Measurements from ENCODE around the gene KLK1.

KLK1 gene

GRCh38 chr19:50822661-50823208 is 852 bp downstream of the KLK1 start:
- in situ Hi-C loops (cut with MboI; ENCODE audit: low pct_unique_long_range_greater_than_20kb, low sequenced_read_pairs, unreplicated experiment), result no loop called here
- no peak for TF ChIP-seq CTCF (IDR thresholded peaks at IDR 0.05; ENCODE audit: extremely low read depth, insufficient read depth, missing control alignments)
- no peak for DNase-seq (ENCODE audit: low spot score)

GRCh38 chr19:50821622-50822021 is 2.0 kb downstream of the KLK1 start:
- no peak for DNase-seq (ENCODE audit: low spot score)
- TF ChIP-seq CTCF (IDR thresholded peaks at IDR 0.05; ENCODE audit: extremely low read depth, insufficient read depth, missing control alignments), result no peak
- in situ Hi-C loops (cut with MboI; ENCODE audit: low pct_unique_long_range_greater_than_20kb, low sequenced_read_pairs, unreplicated experiment), result no loop called here

GRCh38 chr19:50821248-50821612 is 2.4 kb downstream of the KLK1 start:
- no peak for TF ChIP-seq CTCF (IDR thresholded peaks at IDR 0.05; ENCODE audit: extremely low read depth, insufficient read depth, missing control alignments)
- in situ Hi-C loops (cut with MboI; ENCODE audit: low pct_unique_long_range_greater_than_20kb, low sequenced_read_pairs, unreplicated experiment), result no loop called here
- no peak for DNase-seq (ENCODE audit: low spot score)

- DNase-seq (ENCODE audit: low spot score), result peak; percentile 73
- in situ Hi-C loops (cut with MboI; ENCODE audit: low pct_unique_long_range_greater_than_20kb, low sequenced_read_pairs, unreplicated experiment), result no loop called here
Observed at GRCh38 chr19:50820549-50821247, 2.9 kb downstream of the KLK1 start.

GRCh38 chr19:50820086-50820485 is 3.5 kb downstream of the KLK1 start:
- DNase-seq (ENCODE audit: low spot score), result peak; percentile 30
- no peak for TF ChIP-seq CTCF (IDR thresholded peaks at IDR 0.05; ENCODE audit: extremely low read depth, insufficient read depth, missing control alignments)
- in situ Hi-C loops (cut with MboI; ENCODE audit: low pct_unique_long_range_greater_than_20kb, low sequenced_read_pairs, unreplicated experiment), result no loop called here

More at GRCh38 chr19:50820549-50821247, 2.9 kb downstream of the KLK1 start:
- no peak for TF ChIP-seq CTCF (IDR thresholded peaks at IDR 0.05; ENCODE audit: extremely low read depth, insufficient read depth, missing control alignments)

GRCh38 chr19:50819636-50820035 is 4.0 kb downstream of the KLK1 start:
- no peak for TF ChIP-seq CTCF (IDR thresholded peaks at IDR 0.05; ENCODE audit: extremely low read depth, insufficient read depth, missing control alignments)
- in situ Hi-C loops (cut with MboI; ENCODE audit: low pct_unique_long_range_greater_than_20kb, low sequenced_read_pairs, unreplicated experiment), result no loop called here
- DNase-seq (ENCODE audit: low spot score), result no peak
